Fibroblast of villous mesenchyme (primary cell): ENCODE results near the gene BSND. TPM values are rescaled to one million over a fixed set of nuclear protein-coding genes. Genes with fewer than 3 reads are reported as not detected.
A peak's percentile ranks its signal among the peaks of the same experiment; 100 is the strongest.

ENCODE experiments used
- DNase-seq: peaks from one replicate; pipeline ENCODE4 v3.0.0-alpha.2; 2010; ENCODE audit warnings: low read depth
- H3K4me3 ChIP-seq: 2 replicates; pipeline ENCODE4 v1.5.1; 2011; ENCODE audit warnings: low read depth, mild to moderate bottlenecking, low read length
- total RNA-seq: library from RNA; depleted of rRNA; stranded (reverse); fragments of >200 nt; gene quantifications from 2 replicates; pipeline ENCODE4 v1.2.3, GENCODE V29; 2012
- TF ChIP-seq, protein P1 (sequence below): IDR thresholded peaks from 2 replicates; pipeline ENCODE4 v1.5.1; 2012; ENCODE audit warnings: low read depth, mild to moderate bottlenecking, low read length; ENCODE audit not compliant: insufficient read depth

Gene BSND
- total RNA-seq, 1 donor: not detected

DNA sequence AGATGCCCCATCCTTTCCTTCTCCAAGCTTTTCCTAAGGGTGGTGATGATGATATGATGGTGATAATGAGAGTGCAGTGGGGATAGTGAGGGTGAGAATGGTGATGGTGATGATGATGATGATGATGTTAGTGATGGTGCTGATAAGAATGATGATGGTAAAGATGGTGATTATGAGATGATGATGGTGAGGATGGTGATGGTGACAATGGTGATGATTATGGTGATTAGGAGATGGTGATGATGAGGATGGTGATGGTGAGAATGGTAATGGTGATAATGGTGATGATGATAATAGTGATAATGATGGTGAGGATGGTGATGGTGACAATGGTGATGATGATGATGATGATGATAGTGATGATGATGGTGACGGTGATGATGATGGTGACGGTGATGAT lies 4.0 kb downstream of the BSND start:
- no peak for DNase-seq
- no peak overlapping the region for H3K4me3 ChIP-seq
- TF ChIP-seq, protein P1, sequence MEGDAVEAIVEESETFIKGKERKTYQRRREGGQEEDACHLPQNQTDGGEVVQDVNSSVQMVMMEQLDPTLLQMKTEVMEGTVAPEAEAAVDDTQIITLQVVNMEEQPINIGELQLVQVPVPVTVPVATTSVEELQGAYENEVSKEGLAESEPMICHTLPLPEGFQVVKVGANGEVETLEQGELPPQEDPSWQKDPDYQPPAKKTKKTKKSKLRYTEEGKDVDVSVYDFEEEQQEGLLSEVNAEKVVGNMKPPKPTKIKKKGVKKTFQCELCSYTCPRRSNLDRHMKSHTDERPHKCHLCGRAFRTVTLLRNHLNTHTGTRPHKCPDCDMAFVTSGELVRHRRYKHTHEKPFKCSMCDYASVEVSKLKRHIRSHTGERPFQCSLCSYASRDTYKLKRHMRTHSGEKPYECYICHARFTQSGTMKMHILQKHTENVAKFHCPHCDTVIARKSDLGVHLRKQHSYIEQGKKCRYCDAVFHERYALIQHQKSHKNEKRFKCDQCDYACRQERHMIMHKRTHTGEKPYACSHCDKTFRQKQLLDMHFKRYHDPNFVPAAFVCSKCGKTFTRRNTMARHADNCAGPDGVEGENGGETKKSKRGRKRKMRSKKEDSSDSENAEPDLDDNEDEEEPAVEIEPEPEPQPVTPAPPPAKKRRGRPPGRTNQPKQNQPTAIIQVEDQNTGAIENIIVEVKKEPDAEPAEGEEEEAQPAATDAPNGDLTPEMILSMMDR: no peak

DNA sequence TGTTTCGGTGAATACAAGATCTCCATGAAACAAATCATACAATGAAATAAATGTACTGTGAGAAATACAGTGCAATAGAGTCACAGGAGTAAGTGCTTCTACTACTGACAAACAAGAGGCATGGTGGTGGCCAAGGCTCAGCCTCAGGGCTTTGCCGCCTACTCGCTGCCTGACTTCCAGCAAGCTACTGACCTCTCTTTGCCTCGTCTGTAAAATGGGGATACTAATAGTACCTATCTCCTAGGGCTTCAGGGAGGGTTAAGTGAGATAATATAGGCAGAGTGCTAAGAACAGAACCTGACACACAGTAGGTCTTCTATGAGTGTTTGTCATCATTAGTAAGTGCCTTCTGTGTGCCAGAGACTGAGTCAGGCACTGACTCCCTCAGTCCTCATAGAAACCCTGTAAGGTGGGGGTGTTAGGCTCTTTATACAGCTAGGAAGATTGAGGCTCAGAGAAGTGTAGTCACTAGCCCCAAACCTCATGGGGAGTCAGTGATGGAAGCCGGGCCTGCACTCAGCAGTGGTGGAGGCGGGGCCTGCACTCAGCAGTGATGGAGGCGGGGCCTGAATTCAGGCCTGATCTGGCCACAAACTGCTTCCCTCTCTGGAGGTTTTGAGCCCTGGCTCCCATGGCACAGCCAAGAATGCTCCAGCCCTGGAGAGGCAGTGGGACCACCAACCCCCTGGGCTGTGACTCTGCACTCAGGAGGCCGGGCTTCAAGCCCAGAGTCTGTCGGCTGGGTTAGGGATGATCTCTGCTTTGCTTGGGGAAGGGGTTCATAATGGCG lies 6.8 kb downstream of the BSND start:
- no peak overlapping the region for H3K4me3 ChIP-seq
- DNase-seq: no peak
- TF ChIP-seq, protein P1: no peak

DNA sequence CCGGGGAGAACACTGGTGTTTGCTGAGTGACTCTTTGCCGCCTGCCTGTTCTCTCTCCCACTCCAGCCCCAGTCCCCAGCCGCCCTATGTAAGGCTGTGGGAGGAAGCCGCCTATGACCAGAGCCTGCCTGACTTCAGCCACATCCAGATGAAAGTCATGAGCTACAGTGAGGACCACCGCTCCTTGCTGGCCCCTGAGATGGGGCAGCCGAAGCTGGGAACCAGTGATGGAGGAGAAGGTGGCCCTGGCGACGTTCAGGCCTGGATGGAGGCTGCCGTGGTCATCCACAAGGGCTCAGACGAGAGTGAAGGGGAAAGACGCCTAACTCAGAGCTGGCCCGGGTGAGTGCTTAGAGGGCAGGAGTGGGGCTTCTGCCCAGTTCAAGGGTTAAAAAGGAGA lies 8.2 kb downstream of the BSND start:
- TF ChIP-seq, protein P1: no peak
- DNase-seq: no peak
- no peak overlapping the region for H3K4me3 ChIP-seq

DNA sequence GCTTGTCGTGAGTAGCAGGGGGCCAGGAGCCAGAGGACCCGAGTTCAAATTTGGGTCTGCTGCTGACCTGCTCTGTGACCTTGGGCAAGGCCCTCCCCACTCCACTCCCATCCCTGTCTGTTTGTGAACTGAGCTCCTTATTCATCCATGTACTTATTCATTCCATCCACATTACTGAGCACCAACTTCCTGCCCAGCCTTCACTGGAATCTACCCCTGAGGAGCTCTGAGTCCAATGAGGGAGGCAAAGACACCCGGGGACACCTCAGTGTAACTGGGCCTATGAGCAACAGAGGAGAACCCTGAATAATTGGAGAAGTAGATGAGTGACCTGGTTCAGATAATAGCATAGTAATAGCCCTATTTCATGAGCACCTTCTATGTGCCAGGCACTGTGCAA lies 8.9 kb downstream of the BSND start:
- TF ChIP-seq, protein P1: no peak

DNA sequence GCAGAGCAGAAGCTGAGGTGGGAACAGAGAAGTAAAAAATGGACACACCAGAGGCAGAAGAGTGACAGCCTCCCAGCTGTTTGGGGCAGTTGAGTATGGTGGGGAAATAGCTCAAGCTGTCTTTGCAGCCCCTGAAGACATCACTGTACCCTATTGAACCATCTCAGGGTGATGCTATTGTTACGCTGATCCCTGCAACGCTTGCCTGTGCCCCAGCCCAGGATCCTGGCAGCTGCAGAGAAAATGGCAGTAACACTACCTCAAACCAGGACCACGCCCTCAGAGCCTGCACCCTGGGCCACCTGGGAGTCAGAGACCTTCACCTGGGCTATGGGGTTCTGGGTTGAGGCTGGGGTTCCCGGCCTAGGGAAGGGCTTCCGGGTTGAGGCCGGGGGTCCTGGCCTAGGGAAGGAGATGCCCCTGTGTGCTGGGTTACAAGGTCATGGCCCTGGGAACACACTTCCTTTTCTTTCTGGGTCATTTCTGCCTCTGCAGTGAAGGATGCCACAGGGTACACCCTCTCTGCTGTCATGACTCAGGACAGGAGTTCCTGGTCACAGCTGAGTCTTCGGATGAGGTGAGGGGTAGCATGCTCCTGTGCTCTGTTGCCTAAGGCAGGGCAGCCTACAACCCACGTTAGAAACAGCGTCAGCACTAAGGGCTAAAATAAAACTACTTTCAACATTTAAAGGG lies 11.6 kb downstream of the BSND start:
- no peak for DNase-seq
- H3K4me3 ChIP-seq: no peak overlapping the region
- TF ChIP-seq, protein P1: no peak

More for the DNA sequence above, 8.9 kb downstream of the BSND start:
- DNase-seq: peak; percentile 8
- H3K4me3 ChIP-seq: no peak overlapping the region

DNA sequence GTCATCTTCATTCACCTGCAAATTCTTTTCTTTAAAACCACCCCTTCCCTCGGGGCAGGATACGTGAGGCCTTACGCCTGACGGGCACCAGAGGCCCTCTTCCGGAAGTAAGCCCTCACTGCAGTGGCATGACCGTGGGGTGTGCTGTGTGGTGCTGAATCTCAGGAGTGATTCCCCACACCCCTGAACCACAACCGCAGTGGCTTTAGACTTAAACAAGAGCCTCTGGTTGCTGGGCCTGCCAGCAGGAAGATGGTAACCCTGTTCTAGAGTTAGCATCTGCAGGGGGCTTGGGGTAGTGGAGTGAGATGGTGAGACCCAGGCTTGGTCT lies 12.1 kb downstream of the BSND start:
- TF ChIP-seq, protein P1: no peak
- H3K4me3 ChIP-seq: no peak overlapping the region
- no peak for DNase-seq
